T47D (cell line): ENCODE results near the gene LRRC8D.

Experiments used
- DNase-seq, 2 experiments: peaks; one replicate each; pipeline versions ENCODE4 v3.0.0 to v3.0.0-alpha.2; 2011 to 2012; ENCODE audit warnings: low read depth in 1 of 2, low spot score in 1 of 2
- JUND ChIP-seq: IDR thresholded peaks from 2 replicates; pipeline ENCODE4 v1.6.1; 2012; ENCODE audit warnings: low read depth
- in situ Hi-C: cut with HindIII; loops from 2 replicates; pipeline ENCODE4 v1.10.0; 2016; ENCODE audit warnings: low sequenced_read_pairs, low pct_unique_long_range_greater_than_20kb

LRRC8D gene

DNA sequence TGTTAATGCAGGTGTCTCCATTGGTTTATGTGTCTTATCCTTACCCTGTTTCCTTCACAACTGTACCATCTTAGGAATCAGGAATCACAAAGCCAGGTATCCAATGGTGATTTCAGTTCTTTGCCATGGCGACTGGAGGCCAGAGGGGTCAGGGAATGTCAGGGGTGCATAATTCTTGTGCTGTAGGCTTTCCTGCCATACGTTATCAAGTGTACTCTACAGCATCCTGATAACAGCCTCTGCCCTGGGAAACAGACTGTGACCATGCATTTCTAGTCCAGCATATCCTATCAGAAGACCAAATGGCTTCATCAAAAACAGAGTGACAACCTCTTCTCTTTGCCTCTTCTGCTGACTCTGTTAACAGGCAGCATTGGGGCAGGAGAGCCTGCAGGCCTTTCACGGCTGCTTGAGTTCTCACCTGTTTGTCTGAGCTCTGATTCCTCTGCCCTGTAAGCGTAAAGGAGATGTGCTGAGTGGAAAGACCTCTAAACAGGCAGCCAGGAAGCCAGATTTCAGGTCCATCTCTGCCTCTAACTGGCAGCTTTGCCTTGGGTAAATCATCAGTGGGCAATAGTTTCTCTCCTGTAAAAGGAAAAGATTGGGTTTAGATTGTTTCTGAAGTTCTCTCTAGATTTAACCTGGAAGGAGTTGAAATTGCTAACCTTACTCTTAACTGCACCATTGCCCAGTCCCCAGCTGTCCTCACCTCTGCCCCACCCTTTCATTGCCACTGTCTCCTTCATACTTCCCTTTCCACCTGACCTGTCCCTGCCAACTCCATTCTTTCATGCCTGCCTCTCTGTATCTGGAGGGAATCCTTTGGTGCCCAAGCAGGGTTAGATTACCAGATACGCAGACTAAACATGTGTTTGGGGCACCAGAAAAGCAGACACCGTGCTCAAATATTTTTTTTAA is 80.2 kb downstream of the LRRC8D start:
- in situ Hi-C loops, result no loop called here
- TF ChIP-seq JUND, result no peak
- no peak for DNase-seq

DNA sequence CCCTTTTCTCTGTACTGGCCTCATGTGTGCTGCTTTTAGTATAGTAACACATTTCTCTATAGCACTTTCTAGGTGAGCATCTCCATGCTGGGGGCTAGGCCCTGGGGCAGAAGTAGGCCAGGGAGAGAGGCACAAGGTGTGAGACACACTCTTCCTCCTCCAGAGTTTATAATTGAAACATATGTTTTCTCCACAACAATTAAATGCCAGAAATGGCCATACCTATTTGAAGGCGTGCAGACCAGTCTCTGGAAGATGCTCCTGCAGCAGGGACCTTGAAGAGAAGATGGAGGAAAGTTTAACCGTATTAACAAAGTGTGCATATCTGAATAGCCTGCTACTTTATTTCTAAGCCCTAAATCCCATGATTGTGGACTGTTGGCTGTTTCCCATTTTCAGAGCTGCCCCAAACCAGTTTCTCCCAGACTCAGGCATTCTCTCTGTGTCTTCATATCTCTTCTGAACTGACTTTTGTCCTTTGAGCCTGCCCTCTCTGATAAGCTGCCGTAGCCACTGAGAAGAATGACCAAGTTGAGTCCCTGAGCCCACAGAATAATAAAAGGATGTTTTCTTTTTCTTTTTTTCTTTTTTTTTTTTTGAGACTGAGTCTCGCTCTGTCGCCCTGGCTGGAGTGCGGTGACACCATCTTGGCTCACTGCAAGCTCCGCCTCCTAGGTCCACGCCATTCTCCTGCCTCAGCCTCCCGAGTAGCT is 81.3 kb downstream of the LRRC8D start:
- no peak for DNase-seq
- in situ Hi-C loops, result no loop called here
- no peak for TF ChIP-seq JUND

DNA sequence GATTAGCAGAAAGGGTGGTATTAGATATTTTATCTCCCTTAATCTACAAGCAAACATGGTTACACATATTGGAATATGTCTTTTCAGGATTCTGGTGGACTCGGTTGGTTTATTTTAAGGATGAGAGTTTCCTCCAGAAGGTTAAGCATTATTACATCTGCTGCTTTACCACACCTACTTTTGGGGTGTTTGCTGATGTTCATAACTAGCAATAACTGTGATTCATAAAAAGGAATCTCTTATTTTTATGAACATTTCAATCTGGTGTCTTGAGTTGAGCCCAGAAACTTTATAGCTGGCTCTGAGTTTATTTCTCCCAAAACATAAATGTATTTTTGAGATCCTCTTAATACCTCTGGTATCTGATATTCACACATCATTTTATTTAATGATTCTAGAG is 82.7 kb downstream of the LRRC8D start:
- in situ Hi-C loops, result no loop called here
- no peak for DNase-seq
- TF ChIP-seq JUND, result no peak

DNA sequence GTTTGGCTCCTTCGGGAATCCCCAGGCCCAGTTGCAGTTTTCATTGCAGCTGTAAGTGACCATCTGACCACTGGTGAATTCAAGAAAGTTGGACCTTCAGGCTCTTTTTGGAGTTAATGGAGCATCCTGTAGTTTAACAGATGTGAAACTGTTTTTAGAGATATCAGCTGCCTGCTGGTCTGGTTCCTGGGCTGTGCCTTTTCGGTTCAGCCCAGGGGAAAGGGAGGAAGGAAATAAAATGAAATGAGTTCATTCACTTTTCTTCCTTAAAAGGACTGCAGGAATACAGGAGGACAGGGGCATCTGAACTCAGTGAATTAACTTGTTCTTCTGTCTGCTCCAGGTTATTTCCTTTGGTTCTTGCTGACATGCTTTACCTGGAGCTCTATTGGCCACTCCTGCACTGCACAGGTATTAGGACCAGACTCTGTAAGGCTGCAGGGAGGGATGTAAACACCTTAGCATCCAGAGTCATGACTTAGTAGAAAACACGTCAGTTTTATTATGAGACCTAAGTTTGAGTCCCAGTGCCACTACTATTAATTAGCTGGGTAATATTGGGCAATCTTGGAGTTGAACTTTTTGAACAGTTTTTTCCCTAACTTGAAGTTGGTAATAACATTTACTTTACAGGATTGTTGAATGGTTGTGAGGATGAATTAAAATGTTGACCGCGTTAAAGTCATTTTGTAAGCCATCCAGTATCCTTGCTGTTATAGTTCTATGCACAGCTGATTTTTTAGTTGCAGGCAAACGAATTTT is 83.6 kb downstream of the LRRC8D start:
- DNase-seq, result no peak
- in situ Hi-C loops, result no loop called here
- TF ChIP-seq JUND, result no peak

DNA sequence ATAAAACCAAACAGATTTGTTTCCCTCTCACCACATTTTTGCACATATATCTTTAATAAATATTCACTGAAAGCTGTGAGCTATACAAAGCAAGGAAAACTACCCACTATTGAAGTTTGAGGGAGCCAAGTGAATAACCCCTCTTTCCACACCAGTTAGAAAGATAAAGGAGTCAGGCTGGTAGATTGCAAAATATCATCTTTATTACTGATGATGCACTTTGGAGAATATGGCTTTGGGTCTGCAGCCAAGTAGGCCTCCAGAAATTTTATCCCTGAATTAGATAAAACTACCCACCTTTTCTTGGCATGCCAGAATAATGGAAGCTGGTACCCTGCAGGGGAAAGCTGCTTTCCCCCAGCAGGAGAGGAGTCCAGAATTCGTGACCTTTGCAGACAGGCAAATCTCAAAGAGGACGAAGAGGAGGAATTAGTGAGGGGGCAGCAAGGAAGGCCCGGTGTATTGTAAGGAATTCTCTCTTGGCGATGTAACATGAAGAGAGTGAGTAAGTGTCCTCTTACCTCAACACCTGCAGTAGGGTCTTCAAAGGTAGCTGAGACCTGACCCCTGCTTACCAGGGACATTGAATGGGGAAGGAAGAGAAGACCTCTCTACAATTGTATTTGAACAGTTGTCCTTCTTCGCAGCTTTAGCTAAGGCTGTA is 84.7 kb downstream of the LRRC8D start:
- no peak for DNase-seq
- no peak for TF ChIP-seq JUND
- in situ Hi-C loops, result no loop called here

DNA sequence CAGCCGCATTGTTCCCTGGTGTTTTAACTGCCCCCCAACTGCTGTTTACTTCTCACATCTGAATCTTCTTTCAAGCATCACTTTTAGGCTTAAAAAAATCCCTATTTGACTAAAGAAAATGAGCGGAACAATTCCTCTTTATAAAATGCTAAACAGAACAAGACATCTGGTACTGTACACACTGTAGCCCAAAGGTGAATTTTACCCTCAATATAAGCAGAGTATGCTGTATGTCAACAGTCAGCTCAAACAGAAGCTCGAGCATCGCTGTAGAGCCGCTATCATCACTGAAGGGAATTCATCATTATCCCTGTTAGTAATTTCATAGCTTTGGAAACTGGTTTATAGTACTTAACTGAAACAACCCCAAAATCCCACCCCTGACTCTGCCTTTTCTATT is 85.3 kb downstream of the LRRC8D start:
- in situ Hi-C loops, result no loop called here
- no peak for TF ChIP-seq JUND
- no peak for DNase-seq

DNA sequence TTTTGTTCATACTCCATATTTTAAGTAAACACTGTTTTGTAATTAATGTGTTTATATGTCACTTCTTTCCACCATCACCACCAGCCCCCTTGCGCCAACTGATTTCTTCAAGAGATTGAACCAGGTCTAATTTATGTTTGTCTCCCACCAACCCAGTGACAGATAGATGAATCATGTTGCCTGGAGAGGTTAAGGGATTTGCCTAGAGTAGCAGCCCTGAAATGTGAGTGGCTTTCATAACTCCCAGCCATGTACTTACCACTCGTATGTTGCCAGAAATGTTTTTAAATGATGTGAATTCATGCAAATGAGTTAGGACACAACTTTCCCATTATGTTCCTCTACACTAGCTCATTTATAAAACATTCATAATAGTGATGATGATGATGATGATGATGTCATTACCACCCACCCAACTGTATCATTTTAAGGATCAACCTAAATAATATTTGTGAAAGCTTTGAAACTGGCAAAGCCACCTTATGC is 86.9 kb downstream of the LRRC8D start:
- in situ Hi-C loops, result no loop called here
- no peak for DNase-seq
- TF ChIP-seq JUND, result no peak

DNA sequence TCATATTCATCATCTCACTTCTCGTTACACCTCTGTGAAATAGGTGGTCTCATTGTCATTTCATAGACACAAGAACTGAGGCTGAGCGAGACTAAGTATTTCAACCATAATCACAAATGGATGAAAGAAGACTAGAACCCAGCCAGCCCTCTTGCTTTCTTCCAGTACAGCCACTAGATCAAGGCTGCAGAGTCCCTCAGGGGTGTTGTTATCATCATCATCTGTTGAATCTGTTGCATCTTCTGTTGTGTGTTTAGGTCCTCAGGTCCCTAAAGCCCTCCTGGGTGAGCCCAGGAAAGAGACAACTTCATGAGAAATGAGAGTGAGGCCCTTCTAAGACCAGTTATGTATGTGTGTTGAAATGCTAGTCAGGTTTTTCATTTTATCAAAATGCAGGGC is 87.4 kb downstream of the LRRC8D start:
- no peak for TF ChIP-seq JUND
- in situ Hi-C loops, result no loop called here
- DNase-seq, result no peak

DNA sequence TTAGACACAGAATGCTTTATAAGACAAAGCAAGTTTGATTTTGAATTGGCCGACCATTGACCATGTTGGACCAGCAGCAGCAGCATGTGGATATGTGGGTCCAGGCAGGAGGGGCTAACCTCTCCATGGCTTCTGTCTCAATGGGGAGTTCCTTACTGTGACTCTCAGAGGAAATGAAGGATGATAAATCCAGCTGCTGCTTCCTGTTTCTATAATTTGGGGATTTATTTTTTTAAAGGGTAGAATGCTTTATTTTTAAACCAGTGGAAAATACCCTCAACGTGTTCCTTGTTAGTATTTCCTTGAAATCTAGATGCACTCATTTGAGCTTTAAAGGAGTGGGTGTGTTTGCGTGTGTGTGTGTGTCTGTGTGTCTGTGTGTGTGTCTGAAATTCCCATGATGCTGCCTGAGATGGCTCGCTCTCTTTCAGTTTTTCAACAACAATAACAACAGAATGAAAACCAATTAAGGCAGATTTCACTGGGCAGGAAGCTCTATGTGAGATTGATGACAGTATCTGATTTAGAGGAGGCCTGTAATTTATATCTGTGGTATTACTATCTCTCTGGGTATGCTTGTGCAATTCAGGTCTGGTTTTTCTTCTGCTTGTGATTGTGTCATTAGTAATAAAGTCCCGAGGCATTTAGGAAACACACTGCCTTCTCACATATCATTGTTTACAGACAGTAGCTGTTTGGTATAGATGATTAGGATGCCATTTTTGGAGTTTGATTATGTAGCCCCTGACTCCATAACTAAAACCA is 88.0 kb downstream of the LRRC8D start:
- in situ Hi-C loops, result no loop called here
- no peak for DNase-seq
- no peak for TF ChIP-seq JUND

DNA sequence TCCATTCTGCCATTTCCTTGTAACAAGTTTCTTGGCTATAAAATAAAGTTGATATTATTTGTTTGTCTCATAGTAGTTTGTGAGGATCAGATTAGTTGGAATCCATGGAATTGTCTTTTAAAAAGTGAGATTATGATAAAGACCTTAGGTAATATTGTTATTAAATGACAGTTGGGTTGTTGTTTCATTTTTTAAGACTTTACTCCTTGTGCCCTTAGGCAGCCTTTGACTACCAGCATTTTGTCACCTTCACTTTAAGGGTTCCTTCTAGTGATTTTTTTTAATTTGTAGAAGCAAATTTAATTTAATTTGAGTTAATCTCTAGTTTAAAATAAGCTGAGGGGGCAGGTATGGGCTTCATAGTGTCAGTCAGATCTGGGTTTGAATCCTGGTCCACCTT is 89.4 kb downstream of the LRRC8D start:
- TF ChIP-seq JUND, result no peak
- in situ Hi-C loops, result no loop called here
- DNase-seq, result no peak

DNA sequence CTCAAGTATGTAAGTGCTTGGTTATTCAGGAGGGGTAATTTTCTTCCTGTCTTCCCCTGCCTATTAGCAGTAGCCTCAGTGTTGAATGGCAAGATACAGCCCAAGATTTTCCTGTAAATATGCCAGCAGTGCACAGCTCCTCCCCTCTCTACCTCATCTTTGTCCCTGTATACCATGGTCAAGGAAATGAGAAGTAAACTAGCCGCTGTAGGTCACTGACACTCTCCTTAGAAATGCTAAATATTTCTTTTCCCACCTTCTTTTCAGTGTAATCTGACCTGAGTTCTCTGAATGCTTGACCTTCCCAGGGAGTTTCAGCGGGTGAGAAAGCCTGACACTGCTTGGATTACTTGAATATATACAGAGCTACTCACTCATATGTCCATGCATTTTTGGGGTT is 89.9 kb downstream of the LRRC8D start:
- no peak for TF ChIP-seq JUND
- in situ Hi-C loops, result no loop called here
- DNase-seq, result no peak
